ENCODE results near the gene ADIRF.
"Not testable (repeated sequence)": the region's sequence is repeated elsewhere in the genome, so short reads cannot be mapped to it uniquely, and the experiment has no call there.

Gene ADIRF

GRCh38 chr10:86981020-86981419 lies 12.7 kb downstream of the ADIRF start:
- not testable (repeated sequence) for DNase-seq

GRCh38 chr10:86981716-86982115 lies 13.4 kb downstream of the ADIRF start:
- DNase-seq = no peak

GRCh38 chr10:86984498-86984897 lies 16.2 kb downstream of the ADIRF start:
- DNase-seq = not testable (repeated sequence)

GRCh38 chr10:86988520-86988919 lies 20.2 kb downstream of the ADIRF start:
- no peak for DNase-seq

- not testable (repeated sequence) for DNase-seq
Observed at GRCh38 chr10:86991362-86991761, 23.1 kb downstream of the ADIRF start.

- no peak for DNase-seq
Observed at GRCh38 chr10:86992456-86992855, 24.2 kb downstream of the ADIRF start.

GRCh38 chr10:86992929-86993328 lies 24.6 kb downstream of the ADIRF start:
- DNase-seq = no peak

- not testable (repeated sequence) for DNase-seq
Observed at GRCh38 chr10:86999802-87000403, 31.6 kb downstream of the ADIRF start.

GRCh38 chr10:87000491-87000890 lies 32.2 kb downstream of the ADIRF start:
- DNase-seq = no peak

- not testable (repeated sequence) for DNase-seq
Observed at GRCh38 chr10:87007124-87007523, 38.8 kb downstream of the ADIRF start.

GRCh38 chr10:87007674-87008073 lies 39.4 kb downstream of the ADIRF start:
- not testable (repeated sequence) for DNase-seq

GRCh38 chr10:87008303-87008702 lies 40.0 kb downstream of the ADIRF start:
- DNase-seq = not testable (repeated sequence)

- not testable (repeated sequence) for DNase-seq
Observed at GRCh38 chr10:87009134-87009696, 40.9 kb downstream of the ADIRF start.

- DNase-seq = not testable (repeated sequence)
Observed at GRCh38 chr10:87013528-87013927, 45.2 kb downstream of the ADIRF start.

GRCh38 chr10:87014986-87015716 lies 46.9 kb downstream of the ADIRF start:
- DNase-seq = not testable (repeated sequence)

GRCh38 chr10:87018127-87018526 lies 49.8 kb downstream of the ADIRF start:
- DNase-seq = not testable (repeated sequence)

- not testable (repeated sequence) for DNase-seq
Observed at GRCh38 chr10:87019066-87019465, 50.8 kb downstream of the ADIRF start.

GRCh38 chr10:87019504-87019903 lies 51.2 kb downstream of the ADIRF start:
- DNase-seq = not testable (repeated sequence)

GRCh38 chr10:87020056-87020455 lies 51.8 kb downstream of the ADIRF start, which contains the start of gene FAM25A:
Gene FAM25A, plus strand, starts transcription at chr10:87020294. Its CDS starts 31 bp downstream, at chr10:87020325.
- not testable (repeated sequence) for DNase-seq
